HepG2 (cell line): ENCODE data around the gene TAS1R3. TPM values are rescaled to one million over a fixed set of nuclear protein-coding genes. Genes with fewer than 3 reads are reported as not detected.
A peak's percentile ranks its signal among the peaks of the same experiment; 100 is the strongest.

Experiments
- ATF7-NPFF ChIP-seq: sonication (generic); formaldehyde crosslinking; IDR thresholded peaks from 2 replicates; pipeline ENCODE4 v1.8.1; 2023; ENCODE audit warnings: mild to moderate bottlenecking, low read depth, missing genetic modification reagents, moderate library complexity
- BCL6 ChIP-seq: IDR thresholded peaks from 2 replicates; pipeline ENCODE4 v1.6.1; 2016; ENCODE audit warnings: missing genetic modification reagents, missing compliant biosample characterization
- KLF11 ChIP-seq: IDR thresholded peaks from 2 replicates; pipeline ENCODE4 v1.6.1; 2016; ENCODE audit warnings: missing compliant biosample characterization
- MTA3 ChIP-seq: sonication (generic); formaldehyde crosslinking; IDR thresholded peaks from 2 replicates; pipeline ENCODE4 v1.4.0; 2020; ENCODE audit warnings: missing genetic modification reagents
- PAWR ChIP-seq: sonication (generic); formaldehyde crosslinking; IDR thresholded peaks from 2 replicates; pipeline ENCODE4 v1.4.0; 2020; ENCODE audit warnings: missing genetic modification reagents, mild to moderate bottlenecking, borderline replicate concordance
- TCF12 ChIP-seq, 2 experiments: fragments of 450-650 bp in 1 of 2; sonication (generic) in 1 of 2; formaldehyde crosslinking in 1 of 2; IDR thresholded peaks; 2 replicates each; pipeline versions ENCODE4 v1.6.1 to v1.8.0; 2017 to 2022; ENCODE audit warnings: antibody characterized with exemption in 1 of 2, mild to moderate bottlenecking in 1 of 2, missing genetic modification reagents in 1 of 2, moderate library complexity in 1 of 2
- polyA plus RNA-seq, 8 experiments: library from polyadenylated mRNA; depleted of rRNA in 3 of 8; stranded (reverse) in 7 of 8; unstranded in 1 of 8; fragments of >200 nt; fragmentation: Illumina TruSeq in 4 of 8; extraction: Trizol in 4 of 8; gene quantifications; 2 replicates each; pipeline versions ENCODE4 v1.2.1 to v1.2.3, GENCODE V29; 2011 to 2016; ENCODE audit warnings: low read depth in 4 of 8, missing spikeins in 1 of 8, mixed read lengths in 1 of 8; ENCODE audit not compliant: insufficient read depth in 1 of 8
- total RNA-seq, 5 experiments: library from RNA; depleted of rRNA; stranded (reverse); fragments of >200 nt; fragmentation: Illumina TruSeq; extraction: Trizol; gene quantifications; 2 replicates each; pipeline ENCODE4 v1.2.3, GENCODE V29; 2016; ENCODE audit warnings: low read depth in 1 of 5
- TF ChIP-seq, protein P1 (sequence below), 2 experiments: sonication (generic) in 1 of 2; formaldehyde crosslinking in 1 of 2; IDR thresholded peaks; 2 replicates each; pipeline versions ENCODE4 v1.4.0 to v1.6.1; 2016 to 2020; ENCODE audit warnings: borderline replicate concordance in 1 of 2, low read depth in 1 of 2, mild to moderate bottlenecking in 1 of 2, missing genetic modification reagents in 1 of 2
- TF ChIP-seq, protein P2 (sequence below), 2 experiments: sonication (generic) in 1 of 2; formaldehyde crosslinking in 1 of 2; IDR thresholded peaks; 2 replicates each; pipeline versions ENCODE4 v1.5.1 to v1.6.1; 2011 to 2020; ENCODE audit warnings: borderline replicate concordance in 1 of 2, low read depth in 1 of 2, low read length in 1 of 2, mild to moderate bottlenecking in 1 of 2, missing genetic modification reagents in 1 of 2, moderate library complexity in 1 of 2
- TF ChIP-seq, protein P3 (sequence below): sonication (generic); formaldehyde crosslinking; conservative IDR thresholded peaks from 2 replicates; pipeline ENCODE4 v1.8.0; 2022; ENCODE audit warnings: low read depth, missing genetic modification reagents
- TF ChIP-seq, protein P4 (sequence below): sonication (generic); formaldehyde crosslinking; IDR thresholded peaks from 2 replicates; pipeline ENCODE4 v1.4.0; 2020; ENCODE audit warnings: missing genetic modification reagents
- TF ChIP-seq, protein P5 (sequence below): sonication (generic); formaldehyde crosslinking; IDR thresholded peaks from 2 replicates; pipeline ENCODE4 v1.4.0; 2020; ENCODE audit warnings: missing genetic modification reagents, mild to moderate bottlenecking, borderline replicate concordance

The TAS1R3 gene
- total and polyA plus RNA-seq, 2 of the 13 experiments (the other 11 are each of a cell fraction or from before 2014, with no cell fraction given) = 0.13 to 0.15 TPM

DNA sequence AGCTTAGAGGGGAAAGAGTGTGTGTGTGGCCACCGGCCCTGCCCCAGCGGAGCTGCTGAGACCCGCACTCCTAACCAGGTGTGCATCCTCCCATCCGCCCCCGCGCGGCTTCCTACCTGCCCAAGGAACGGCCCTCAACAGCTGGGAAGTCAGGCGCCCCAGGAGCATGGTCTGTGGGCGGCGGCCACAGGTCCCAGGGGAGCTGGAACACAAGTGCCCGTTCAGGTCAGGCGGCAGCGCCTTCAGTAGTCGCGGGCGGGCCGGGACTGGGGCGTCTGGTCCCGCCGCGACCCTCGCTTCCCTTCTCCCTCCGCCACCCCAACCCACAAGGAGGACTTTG, 43.5 kb downstream of the TAS1R3 start (continued):
- no peak for TF ChIP-seq BCL6 (CRISPR knock-in tag)
- no peak for TF ChIP-seq TCF12 (IDR thresholded peaks at IDR 0.05)
- peak; percentile 4; the same call in 1 of the 2 replicates for TF ChIP-seq TCF12 (CRISPR knock-in tag; IDR thresholded peaks at IDR 0.05)
- TF ChIP-seq MTA3 (CRISPR knock-in tag) = no peak
- TF ChIP-seq, protein P1, sequence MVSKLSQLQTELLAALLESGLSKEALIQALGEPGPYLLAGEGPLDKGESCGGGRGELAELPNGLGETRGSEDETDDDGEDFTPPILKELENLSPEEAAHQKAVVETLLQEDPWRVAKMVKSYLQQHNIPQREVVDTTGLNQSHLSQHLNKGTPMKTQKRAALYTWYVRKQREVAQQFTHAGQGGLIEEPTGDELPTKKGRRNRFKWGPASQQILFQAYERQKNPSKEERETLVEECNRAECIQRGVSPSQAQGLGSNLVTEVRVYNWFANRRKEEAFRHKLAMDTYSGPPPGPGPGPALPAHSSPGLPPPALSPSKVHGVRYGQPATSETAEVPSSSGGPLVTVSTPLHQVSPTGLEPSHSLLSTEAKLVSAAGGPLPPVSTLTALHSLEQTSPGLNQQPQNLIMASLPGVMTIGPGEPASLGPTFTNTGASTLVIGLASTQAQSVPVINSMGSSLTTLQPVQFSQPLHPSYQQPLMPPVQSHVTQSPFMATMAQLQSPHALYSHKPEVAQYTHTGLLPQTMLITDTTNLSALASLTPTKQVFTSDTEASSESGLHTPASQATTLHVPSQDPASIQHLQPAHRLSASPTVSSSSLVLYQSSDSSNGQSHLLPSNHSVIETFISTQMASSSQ (IDR thresholded peaks at IDR 0.05; ENCODE audit: low read depth) = no peak
- TF ChIP-seq, protein P1 (CRISPR knock-in tag; IDR thresholded peaks at IDR 0.05; ENCODE audit: borderline replicate concordance) = no peak
- TF ChIP-seq ATF7-NPFF (CRISPR knock-in tag) = no peak
- TF ChIP-seq, protein P2, sequence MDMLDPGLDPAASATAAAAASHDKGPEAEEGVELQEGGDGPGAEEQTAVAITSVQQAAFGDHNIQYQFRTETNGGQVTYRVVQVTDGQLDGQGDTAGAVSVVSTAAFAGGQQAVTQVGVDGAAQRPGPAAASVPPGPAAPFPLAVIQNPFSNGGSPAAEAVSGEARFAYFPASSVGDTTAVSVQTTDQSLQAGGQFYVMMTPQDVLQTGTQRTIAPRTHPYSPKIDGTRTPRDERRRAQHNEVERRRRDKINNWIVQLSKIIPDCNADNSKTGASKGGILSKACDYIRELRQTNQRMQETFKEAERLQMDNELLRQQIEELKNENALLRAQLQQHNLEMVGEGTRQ (IDR thresholded peaks at IDR 0.05; ENCODE audit: low read depth, low read length) = no peak
- TF ChIP-seq, protein P2 (CRISPR knock-in tag; IDR thresholded peaks at IDR 0.05; ENCODE audit: borderline replicate concordance) = no peak
- TF ChIP-seq, protein P3, sequence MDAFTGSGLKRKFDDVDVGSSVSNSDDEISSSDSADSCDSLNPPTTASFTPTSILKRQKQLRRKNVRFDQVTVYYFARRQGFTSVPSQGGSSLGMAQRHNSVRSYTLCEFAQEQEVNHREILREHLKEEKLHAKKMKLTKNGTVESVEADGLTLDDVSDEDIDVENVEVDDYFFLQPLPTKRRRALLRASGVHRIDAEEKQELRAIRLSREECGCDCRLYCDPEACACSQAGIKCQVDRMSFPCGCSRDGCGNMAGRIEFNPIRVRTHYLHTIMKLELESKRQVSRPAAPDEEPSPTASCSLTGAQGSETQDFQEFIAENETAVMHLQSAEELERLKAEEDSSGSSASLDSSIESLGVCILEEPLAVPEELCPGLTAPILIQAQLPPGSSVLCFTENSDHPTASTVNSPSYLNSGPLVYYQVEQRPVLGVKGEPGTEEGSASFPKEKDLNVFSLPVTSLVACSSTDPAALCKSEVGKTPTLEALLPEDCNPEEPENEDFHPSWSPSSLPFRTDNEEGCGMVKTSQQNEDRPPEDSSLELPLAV (CRISPR knock-in tag) = no peak
- TF ChIP-seq, protein P4, sequence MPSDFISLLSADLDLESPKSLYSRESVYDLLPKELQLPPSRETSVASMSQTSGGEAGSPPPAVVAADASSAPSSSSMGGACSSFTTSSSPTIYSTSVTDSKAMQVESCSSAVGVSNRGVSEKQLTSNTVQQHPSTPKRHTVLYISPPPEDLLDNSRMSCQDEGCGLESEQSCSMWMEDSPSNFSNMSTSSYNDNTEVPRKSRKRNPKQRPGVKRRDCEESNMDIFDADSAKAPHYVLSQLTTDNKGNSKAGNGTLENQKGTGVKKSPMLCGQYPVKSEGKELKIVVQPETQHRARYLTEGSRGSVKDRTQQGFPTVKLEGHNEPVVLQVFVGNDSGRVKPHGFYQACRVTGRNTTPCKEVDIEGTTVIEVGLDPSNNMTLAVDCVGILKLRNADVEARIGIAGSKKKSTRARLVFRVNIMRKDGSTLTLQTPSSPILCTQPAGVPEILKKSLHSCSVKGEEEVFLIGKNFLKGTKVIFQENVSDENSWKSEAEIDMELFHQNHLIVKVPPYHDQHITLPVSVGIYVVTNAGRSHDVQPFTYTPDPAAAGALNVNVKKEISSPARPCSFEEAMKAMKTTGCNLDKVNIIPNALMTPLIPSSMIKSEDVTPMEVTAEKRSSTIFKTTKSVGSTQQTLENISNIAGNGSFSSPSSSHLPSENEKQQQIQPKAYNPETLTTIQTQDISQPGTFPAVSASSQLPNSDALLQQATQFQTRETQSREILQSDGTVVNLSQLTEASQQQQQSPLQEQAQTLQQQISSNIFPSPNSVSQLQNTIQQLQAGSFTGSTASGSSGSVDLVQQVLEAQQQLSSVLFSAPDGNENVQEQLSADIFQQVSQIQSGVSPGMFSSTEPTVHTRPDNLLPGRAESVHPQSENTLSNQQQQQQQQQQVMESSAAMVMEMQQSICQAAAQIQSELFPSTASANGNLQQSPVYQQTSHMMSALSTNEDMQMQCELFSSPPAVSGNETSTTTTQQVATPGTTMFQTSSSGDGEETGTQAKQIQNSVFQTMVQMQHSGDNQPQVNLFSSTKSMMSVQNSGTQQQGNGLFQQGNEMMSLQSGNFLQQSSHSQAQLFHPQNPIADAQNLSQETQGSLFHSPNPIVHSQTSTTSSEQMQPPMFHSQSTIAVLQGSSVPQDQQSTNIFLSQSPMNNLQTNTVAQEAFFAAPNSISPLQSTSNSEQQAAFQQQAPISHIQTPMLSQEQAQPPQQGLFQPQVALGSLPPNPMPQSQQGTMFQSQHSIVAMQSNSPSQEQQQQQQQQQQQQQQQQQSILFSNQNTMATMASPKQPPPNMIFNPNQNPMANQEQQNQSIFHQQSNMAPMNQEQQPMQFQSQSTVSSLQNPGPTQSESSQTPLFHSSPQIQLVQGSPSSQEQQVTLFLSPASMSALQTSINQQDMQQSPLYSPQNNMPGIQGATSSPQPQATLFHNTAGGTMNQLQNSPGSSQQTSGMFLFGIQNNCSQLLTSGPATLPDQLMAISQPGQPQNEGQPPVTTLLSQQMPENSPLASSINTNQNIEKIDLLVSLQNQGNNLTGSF = no peak
- no peak for TF ChIP-seq PAWR (CRISPR knock-in tag)
- TF ChIP-seq KLF11 (CRISPR knock-in tag) = no peak
- TF ChIP-seq, protein P5, sequence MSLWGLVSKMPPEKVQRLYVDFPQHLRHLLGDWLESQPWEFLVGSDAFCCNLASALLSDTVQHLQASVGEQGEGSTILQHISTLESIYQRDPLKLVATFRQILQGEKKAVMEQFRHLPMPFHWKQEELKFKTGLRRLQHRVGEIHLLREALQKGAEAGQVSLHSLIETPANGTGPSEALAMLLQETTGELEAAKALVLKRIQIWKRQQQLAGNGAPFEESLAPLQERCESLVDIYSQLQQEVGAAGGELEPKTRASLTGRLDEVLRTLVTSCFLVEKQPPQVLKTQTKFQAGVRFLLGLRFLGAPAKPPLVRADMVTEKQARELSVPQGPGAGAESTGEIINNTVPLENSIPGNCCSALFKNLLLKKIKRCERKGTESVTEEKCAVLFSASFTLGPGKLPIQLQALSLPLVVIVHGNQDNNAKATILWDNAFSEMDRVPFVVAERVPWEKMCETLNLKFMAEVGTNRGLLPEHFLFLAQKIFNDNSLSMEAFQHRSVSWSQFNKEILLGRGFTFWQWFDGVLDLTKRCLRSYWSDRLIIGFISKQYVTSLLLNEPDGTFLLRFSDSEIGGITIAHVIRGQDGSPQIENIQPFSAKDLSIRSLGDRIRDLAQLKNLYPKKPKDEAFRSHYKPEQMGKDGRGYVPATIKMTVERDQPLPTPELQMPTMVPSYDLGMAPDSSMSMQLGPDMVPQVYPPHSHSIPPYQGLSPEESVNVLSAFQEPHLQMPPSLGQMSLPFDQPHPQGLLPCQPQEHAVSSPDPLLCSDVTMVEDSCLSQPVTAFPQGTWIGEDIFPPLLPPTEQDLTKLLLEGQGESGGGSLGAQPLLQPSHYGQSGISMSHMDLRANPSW (CRISPR knock-in tag) = no peak
